GM23248 (cell line): ENCODE results near the gene SUMO4.

Source experiments
- EZH2 ChIP-seq: fragments of 200-600 bp; sonication (generic); IDR thresholded peaks from 2 replicates; pipeline ENCODE4 v1.6.1; 2018; ENCODE audit warnings: antibody characterized with exemption, mild to moderate bottlenecking; ENCODE audit not compliant: insufficient read depth, poor library complexity, severe bottlenecking
- EZH2phosphoT487 ChIP-seq: fragments of 200-600 bp; sonication (generic); IDR thresholded peaks from 2 replicates; pipeline ENCODE4 v1.6.1; 2018; ENCODE audit warnings: antibody characterized with exemption, moderate library complexity, mild to moderate bottlenecking, low read depth; ENCODE audit not compliant: insufficient read depth

DNA sequence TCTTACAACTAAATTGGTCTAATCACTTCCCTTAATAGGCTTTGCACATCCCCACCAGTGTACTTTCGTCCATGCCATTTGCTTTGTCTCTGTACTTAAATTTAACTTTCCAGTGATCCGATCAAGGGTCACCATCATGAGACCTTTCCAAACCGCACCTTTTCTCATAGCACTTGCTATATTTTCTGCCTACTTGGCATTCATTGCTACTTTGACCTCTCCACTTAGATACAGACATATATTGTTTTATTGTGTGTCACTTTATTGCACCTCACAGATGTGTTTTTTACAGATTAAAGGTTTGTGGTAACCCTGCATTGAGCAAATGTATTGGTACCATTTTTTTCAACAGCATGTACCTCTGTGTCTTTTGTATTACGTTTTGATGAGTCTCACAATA lies 14.8 kb downstream of the SUMO4 start:
- TF ChIP-seq EZH2 (no peak), EZH2phosphoT487 (no peak)
